ENCODE data around the gene MT1H. TPM values are rescaled to one million over a fixed set of nuclear protein-coding genes. Genes with fewer than 3 reads are reported as not detected.
A peak's percentile ranks its signal among the peaks of the same experiment; 100 is the strongest.

Gene MT1H
- total RNA-seq, 2 donors from 2014 or later, result 4.9 to 8.8 TPM

GRCh38 chr16:56632848-56633365 lies 36.7 kb upstream of the MT1H start:
- ATAC-seq (peak; percentile 12), DNase-seq (no peak)
- Histone ChIP-seq H3K27me3 (no peaks in the 10 kb centered on the region), H3K4me3 (peak overlapping the region in 1 of 2 donors; percentile 23), H3K9me3 (no peaks in the 10 kb centered on the region), H3K4me1 (peaks cover 21% of the 10 kb centered on the region), H3K36me3 (replicated peaks in 1 of 2; ENCODE audit: insufficient read depth in 1 of 2, low read depth in 2 of 2) (no peaks in the 10 kb centered on the region), H3K27ac (peak overlapping the region; percentile 71 to 89 (median 82))
- 38 to 40% methylated on average over 6 of the region's 6 CpGs for WGBS, 2 donors
- intact Hi-C loops (cut with DNase I), result no loop called here
- TF ChIP-seq CTCF (IDR thresholded peaks at IDR 0.05) (no peak), POLR2A (IDR thresholded peaks at IDR 0.05) (no peak)

- H3K27ac ChIP-seq, result peak overlapping the region in 1 of 4 donors; percentile 89
Measured at GRCh38 chr16:56633535-56633934, 36.1 kb upstream of the MT1H start.

GRCh38 chr16:56634715-56635440 lies 34.7 kb upstream of the MT1H start:
- Histone ChIP-seq H3K4me3 (no peak overlapping the region), H3K27me3 (no peaks in the 10 kb centered on the region), H3K4me1 (peaks cover 32% of the 10 kb centered on the region), H3K36me3 (replicated peaks in 1 of 2; ENCODE audit: insufficient read depth in 1 of 2, low read depth in 2 of 2) (no peaks in the 10 kb centered on the region), H3K9me3 (no peaks in the 10 kb centered on the region), H3K27ac (no peak overlapping the region)
- TF ChIP-seq POLR2A (IDR thresholded peaks at IDR 0.05), result no peak
- TF ChIP-seq CTCF (IDR thresholded peaks at IDR 0.05), result no peak
- DNase-seq (no peak), ATAC-seq (no peak)
- 70 to 74% methylated on average over 43 to 47 of the region's 47 CpGs for WGBS, 2 donors
- intact Hi-C loops (cut with DNase I), result no loop called here

More at GRCh38 chr16:56633535-56633934, 36.1 kb upstream of the MT1H start:
- H3K4me1 ChIP-seq, result peaks cover 26% of the 10 kb centered on the region
- DNase-seq (no peak), ATAC-seq (no peak)
- intact Hi-C loops (cut with DNase I), result no loop called here
- no peak overlapping the region for H3K4me3 ChIP-seq
- no peaks in the 10 kb centered on the region for H3K36me3 ChIP-seq (replicated peaks in 1 of 2; ENCODE audit: insufficient read depth in 1 of 2, low read depth in 2 of 2)
- WGBS, 2 donors, result 30 to 47% methylated on average over 7 of the region's 7 CpGs
- H3K27me3 ChIP-seq, result no peaks in the 10 kb centered on the region
- no peaks in the 10 kb centered on the region for H3K9me3 ChIP-seq
- no peak for TF ChIP-seq CTCF (IDR thresholded peaks at IDR 0.05)
- no peak for TF ChIP-seq POLR2A (IDR thresholded peaks at IDR 0.05)

- no peaks in the 10 kb centered on the region for H3K36me3 ChIP-seq (replicated peaks in 1 of 2; ENCODE audit: insufficient read depth in 1 of 2, low read depth in 2 of 2)
- H3K27me3 ChIP-seq, result no peaks in the 10 kb centered on the region
- intact Hi-C loops (cut with DNase I), result no loop called here
- H3K27ac ChIP-seq, result no peak overlapping the region
- no peak for TF ChIP-seq CTCF (IDR thresholded peaks at IDR 0.05)
- TF ChIP-seq POLR2A (IDR thresholded peaks at IDR 0.05), result no peak
- no peak overlapping the region for H3K4me3 ChIP-seq
- H3K9me3 ChIP-seq, result no peaks in the 10 kb centered on the region
- 51 to 77% methylated on average over 12 to 37 of the region's 40 CpGs for WGBS, 2 donors
- no peak for ATAC-seq
- H3K4me1 ChIP-seq, result peaks cover 32% of the 10 kb centered on the region
- no peak for DNase-seq
Measured at GRCh38 chr16:56635441-56635967, 34.1 kb upstream of the MT1H start.
